A549 treated with ZK216348 at 1 μM for 4 hours (cell line): ENCODE results near the gene CABP5. TPM values are rescaled to one million over a fixed set of nuclear protein-coding genes. Genes with fewer than 3 reads are reported as not detected.

ENCODE experiments used
- total RNA-seq: library from RNA; stranded (reverse); fragments of 200-300 nt; extraction: Qiagen RNA extraction; gene quantifications from 5 replicates; pipeline ENCODE4 v1.2.3, GENCODE V29; 2022; ENCODE audit warnings: low read depth

Gene CABP5
- total RNA-seq, result not detected in 5 replicates

DNA sequence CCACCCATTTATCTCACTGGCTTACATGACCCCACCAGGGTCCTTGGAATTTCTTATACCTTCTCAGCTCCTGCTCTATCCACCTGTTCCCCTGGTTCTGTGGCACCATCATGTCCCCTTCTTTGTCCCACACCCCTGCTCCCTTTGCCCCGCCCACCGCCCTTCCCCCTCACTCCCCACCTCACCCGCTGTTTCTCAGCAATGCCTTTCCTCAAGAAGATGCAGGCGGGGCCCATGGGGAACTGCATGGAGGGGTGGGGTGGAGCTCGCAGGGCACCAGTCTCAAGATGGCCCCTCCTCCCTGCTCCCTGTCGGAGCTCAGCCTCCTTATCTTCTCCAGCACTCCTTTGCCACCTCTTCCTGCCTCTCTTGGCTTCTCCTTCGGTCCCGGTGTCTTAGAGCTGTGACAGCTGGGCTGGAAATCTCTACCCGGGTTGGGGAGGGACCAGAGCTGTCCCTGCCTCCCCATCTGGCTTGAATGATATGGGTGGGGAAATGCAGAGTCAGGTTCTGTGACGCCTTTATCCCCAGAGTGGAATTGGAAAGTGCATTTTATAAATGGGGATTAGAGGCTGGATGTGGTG is at the start of gene CABP5:
CABP5 (minus strand) TSS at position 405 of the 584 bp plus-strand sequence; CDS start at position 248, 157 bp downstream.

DNA sequence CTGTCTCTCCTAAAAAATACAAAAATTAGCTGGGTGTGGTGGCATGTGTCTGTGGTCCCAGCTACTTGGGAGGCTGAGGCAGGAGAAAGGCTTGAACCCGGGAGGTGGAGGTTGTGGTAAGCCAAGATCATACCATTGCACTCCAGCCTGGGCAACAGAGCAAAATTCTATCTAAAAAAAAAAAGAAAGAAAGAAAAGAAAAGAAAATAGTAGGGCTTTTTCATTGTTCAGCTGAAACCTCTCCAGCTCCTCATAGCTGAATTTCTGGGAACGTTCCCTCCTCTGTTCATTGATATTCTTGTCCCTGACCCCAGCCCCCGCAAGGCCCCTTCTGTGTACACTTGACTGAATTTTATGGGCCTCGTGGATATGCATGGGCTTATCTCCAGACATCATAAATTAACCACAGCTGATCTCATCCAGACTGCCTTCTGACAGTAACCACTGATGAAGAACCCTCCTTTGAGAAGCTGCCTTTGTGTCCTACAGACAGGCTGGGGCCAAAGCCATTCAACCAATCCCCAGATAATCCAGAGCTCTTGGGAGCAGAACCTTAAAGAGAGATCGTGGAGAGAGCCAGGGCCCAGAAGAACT is 49.6 kb downstream of the CABP5 start, which contains the start of gene ELSPBP1:
ELSPBP1 (plus strand) TSS at position 424 of the 594 bp plus-strand sequence. CDS start 14,036 bp downstream, outside the sequence.

DNA sequence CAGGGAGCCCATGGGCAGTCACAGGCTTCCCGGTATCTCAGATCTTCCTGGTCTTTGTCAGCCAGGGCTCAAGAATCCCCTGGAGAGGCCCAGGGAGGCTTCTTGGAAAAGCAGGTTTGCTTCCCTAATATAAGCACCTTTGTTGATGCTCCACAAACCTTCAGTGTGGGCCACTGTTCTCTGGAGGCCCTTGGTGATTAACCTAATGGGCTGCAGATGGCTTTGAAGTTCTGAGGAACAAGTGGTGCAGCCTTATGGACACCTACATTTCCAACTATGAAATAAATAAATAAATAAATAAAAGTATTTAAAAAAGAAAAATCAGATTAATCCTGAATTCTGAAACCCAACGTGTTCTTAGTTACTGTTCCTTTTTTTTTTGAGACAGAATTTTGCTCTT is 51.8 kb downstream of the CABP5 start, which contains the start of gene BSPH1:
BSPH1 (minus strand) TSS at position 101 of the 400 bp plus-strand sequence; CDS start at position 12, 89 bp downstream.

Other genes with a start within 250 kb of the CABP5 start
- not detected in 5 replicates for gene TPRX1, start 239.5 kb downstream of the CABP5 start, total RNA-seq
- gene CRX, start 222.1 kb downstream of the CABP5 start, total RNA-seq, result not detected in 5 replicates
- not detected in 5 replicates for gene TPRX2, start 184.8 kb downstream of the CABP5 start, total RNA-seq
- gene SULT2A1, start 157.8 kb downstream of the CABP5 start, total RNA-seq, result not detected in 5 replicates
- gene BSPH1, start 51.9 kb downstream of the CABP5 start, total RNA-seq, result not detected in 5 replicates
- not detected in 5 replicates for gene ELSPBP1, start 49.4 kb downstream of the CABP5 start, total RNA-seq
- gene PLA2G4C, start 66.7 kb upstream of the CABP5 start, total RNA-seq, result 9.0 to 14.8 TPM (median 10.6 TPM) in 5 replicates
- 59.3 to 68.2 TPM (median 61.8 TPM) in 5 replicates for gene LIG1, start 126.3 kb upstream of the CABP5 start, total RNA-seq
- gene ZSWIM9, start 126.6 kb upstream of the CABP5 start, total RNA-seq, result 4.0 to 9.3 TPM (median 7.8 TPM) in 5 replicates
- 15.3 to 22.4 TPM (median 18.7 TPM) in 5 replicates for gene CARD8, start 211.8 kb upstream of the CABP5 start, total RNA-seq
- 5.7 to 9.8 TPM (median 6.7 TPM) in 5 replicates for gene ZNF114, start 226.0 kb upstream of the CABP5 start, total RNA-seq